GM23338 (cell line): ENCODE data around the gene PHLDB3. TPM values are rescaled to one million over a fixed set of nuclear protein-coding genes. Genes with fewer than 3 reads are reported as not detected.
"Not testable (repeated sequence)": the region's sequence is repeated elsewhere in the genome, so short reads cannot be mapped to it uniquely, and the experiment has no call there.

Experiments used
- ATAC-seq: fragments of 200-7000 bp; cut with Tn5 transposase; 3 replicates; pipeline ENCODE4 v1.9.1; 2020
- DNase-seq: peaks from one replicate; pipeline ENCODE4 v3.0.0-alpha.2; 2015; ENCODE audit warnings: low spot score
- H2AFZ ChIP-seq: fragments of 200-600 bp; sonication (generic); 2 replicates; pipeline ENCODE4 v1.8.0; 2016; ENCODE audit warnings: antibody characterized with exemption, mild to moderate bottlenecking, moderate library complexity
- H3F3A ChIP-seq: fragments of 200-600 bp; sonication (generic); replicated peaks from 2 replicates; pipeline ENCODE4 v1.8.0; 2017; ENCODE audit warnings: antibody characterized with exemption, mixed run types, low read depth
- H3K27ac ChIP-seq: fragments of 200-600 bp; sonication (generic); 2 replicates; pipeline ENCODE4 v1.6.1; 2016; ENCODE audit warnings: low read depth
- H3K27me3 ChIP-seq: fragments of 200-600 bp; sonication (generic); 2 replicates; pipeline ENCODE4 v1.8.0; 2016; ENCODE audit warnings: mild to moderate bottlenecking, mixed run types, moderate library complexity; ENCODE audit not compliant: insufficient read depth
- H3K36me3 ChIP-seq: fragments of 200-600 bp; sonication (generic); 2 replicates; pipeline ENCODE4 v1.8.0; 2016; ENCODE audit warnings: mild to moderate bottlenecking; ENCODE audit not compliant: insufficient read depth
- H3K4me1 ChIP-seq: fragments of 200-600 bp; sonication (generic); 2 replicates; pipeline ENCODE4 v1.8.0; 2016; ENCODE audit warnings: mild to moderate bottlenecking, moderate library complexity; ENCODE audit not compliant: insufficient read depth
- H3K4me2 ChIP-seq: fragments of 200-600 bp; sonication (generic); 2 replicates; pipeline ENCODE4 v1.7.1; 2017; ENCODE audit warnings: mixed run types
- H3K4me3 ChIP-seq: fragments of 200-600 bp; sonication (generic); 2 replicates; pipeline ENCODE4 v1.6.1; 2016; ENCODE audit warnings: mixed run types
- H3K79me2 ChIP-seq: fragments of 200-600 bp; sonication (generic); replicated peaks from 2 replicates; pipeline ENCODE4 v1.8.0; 2017; ENCODE audit warnings: mild to moderate bottlenecking; ENCODE audit not compliant: insufficient read depth
- H3K9me2 ChIP-seq: fragments of 200-600 bp; sonication (generic); 2 replicates; pipeline ENCODE4 v1.8.0; 2017; ENCODE audit not compliant: insufficient read depth
- H4K20me1 ChIP-seq: fragments of 200-600 bp; sonication (generic); replicated peaks from 2 replicates; pipeline ENCODE4 v1.8.0; 2017; ENCODE audit warnings: mild to moderate bottlenecking; ENCODE audit not compliant: insufficient read depth
- H3K27ac Mint-ChIP-seq: 2 replicates; pipeline ENCODE4 v1.8.0; 2020; ENCODE audit warnings: inconsistent platforms, mild to moderate bottlenecking, moderate library complexity, mixed read lengths
- H3K27me3 Mint-ChIP-seq: 3 replicates; pipeline ENCODE4 v1.8.0; 2022; ENCODE audit warnings: low read depth, mild to moderate bottlenecking, moderate library complexity, mixed read lengths, inconsistent platforms; ENCODE audit not compliant: insufficient read depth, poor library complexity
- H3K36me3 Mint-ChIP-seq: 3 replicates; pipeline ENCODE4 v1.8.0; 2021; ENCODE audit warnings: low read depth, mild to moderate bottlenecking, inconsistent platforms, moderate library complexity, mixed read lengths
- H3K4me1 Mint-ChIP-seq: 3 replicates; pipeline ENCODE4 v1.8.0; 2020; ENCODE audit warnings: mild to moderate bottlenecking, inconsistent platforms, mixed read lengths
- H3K4me3 Mint-ChIP-seq: 3 replicates; pipeline ENCODE4 v1.8.0; 2021; ENCODE audit warnings: moderate library complexity, mild to moderate bottlenecking, inconsistent platforms, mixed read lengths
- H3K9me3 Mint-ChIP-seq: 3 replicates; pipeline ENCODE4 v1.8.0; 2020; ENCODE audit warnings: moderate library complexity, mild to moderate bottlenecking, inconsistent platforms, mixed read lengths
- CREB1 ChIP-seq: fragments of 250-450 bp; sonication (Bioruptor Pico); IDR thresholded peaks from 2 replicates; pipeline ENCODE4 v1.5.0; 2020; ENCODE audit warnings: low read depth, mild to moderate bottlenecking, moderate library complexity
- CTCF ChIP-seq, 2 experiments: fragments of 200-600 bp in 1 of 2; sonication (generic) in 1 of 2; conservative IDR thresholded peaks; 2 replicates each; pipeline versions ENCODE4 v1.5.1 to v1.6.1; 2016 to 2017; ENCODE audit warnings: antibody characterized with exemption in 2 of 2, low read depth in 2 of 2, mild to moderate bottlenecking in 2 of 2, moderate library complexity in 1 of 2
- EZH2 ChIP-seq: fragments of 200-600 bp; sonication (generic); IDR thresholded peaks from one replicate; pipeline ENCODE4 v1.8.0; 2017; ENCODE audit warnings: antibody characterized with exemption, mild to moderate bottlenecking, low read depth; ENCODE audit not compliant: unreplicated experiment
- EZH2phosphoT487 ChIP-seq: fragments of 200-600 bp; sonication (generic); IDR thresholded peaks from one replicate; pipeline ENCODE4 v1.8.1; 2018; ENCODE audit warnings: antibody characterized with exemption; ENCODE audit not compliant: unreplicated experiment
- JUNB ChIP-seq: IDR thresholded peaks from one replicate; pipeline ENCODE4 v1.6.1; 2016; ENCODE audit warnings: antibody characterized with exemption; ENCODE audit not compliant: unreplicated experiment
- NANOG ChIP-seq: IDR thresholded peaks from 2 replicates; pipeline ENCODE4 v1.6.1; 2016; ENCODE audit warnings: antibody characterized with exemption, borderline replicate concordance
- POLR2AphosphoS5 ChIP-seq: IDR thresholded peaks from 2 replicates; pipeline ENCODE4 v1.6.1; 2016; ENCODE audit warnings: antibody characterized with exemption, low read depth
- REST ChIP-seq: IDR thresholded peaks from one replicate; pipeline ENCODE4 v1.6.1; 2018; ENCODE audit warnings: antibody characterized with exemption; ENCODE audit not compliant: unreplicated experiment
- STAT1 ChIP-seq: IDR thresholded peaks from one replicate; pipeline ENCODE4 v1.6.1; 2016; ENCODE audit warnings: antibody characterized with exemption; ENCODE audit not compliant: unreplicated experiment
- ZNF114 ChIP-seq: fragments of 250-450 bp; sonication (Bioruptor Pico); IDR thresholded peaks from 2 replicates; pipeline ENCODE4 v1.5.0; 2020; ENCODE audit warnings: mild to moderate bottlenecking, moderate library complexity
- ZNF331 ChIP-seq: fragments of 250-450 bp; sonication (Bioruptor Pico); IDR thresholded peaks from 2 replicates; pipeline ENCODE4 v1.5.0; 2020; ENCODE audit warnings: low read depth, mild to moderate bottlenecking, moderate library complexity
- polyA plus RNA-seq: library from polyadenylated mRNA; unstranded; fragments of >200 nt; fragmentation: Nextera tagmentation; extraction: Ambion mirVana; gene quantifications from 2 replicates; pipeline ENCODE4 v1.2.1, GENCODE V29; 2016
- total RNA-seq: library from RNA; depleted of rRNA; stranded (reverse); fragments of >200 nt; shearing (Covaris generic); gene quantifications from 2 replicates; pipeline ENCODE4 v1.2.3, GENCODE V29; 2014

Gene PHLDB3
- total and polyA plus RNA-seq, 2 experiments from 2014 or later = 6.3 to 15.4 TPM

- TF ChIP-seq REST = no peak
- no peak for TF ChIP-seq NANOG
- TF ChIP-seq EZH2 = no peak
- no peak for TF ChIP-seq CREB1 (CRISPR knock-in tag)
- TF ChIP-seq CTCF (conservative IDR thresholded peaks at IDR 0.05; ENCODE audit: low read depth in 2 of 2) = no peak
- TF ChIP-seq STAT1 = no peak
- TF ChIP-seq ZNF114 (CRISPR knock-in tag) = no peak
- TF ChIP-seq EZH2phosphoT487 = no peak
- no peak for TF ChIP-seq ZNF331 (CRISPR knock-in tag)
- no peak for TF ChIP-seq POLR2AphosphoS5
- TF ChIP-seq JUNB = no peak
Measured at GRCh38 chr19:43548706-43549105, 44.2 kb upstream of the PHLDB3 start (continued).

- H3K4me1 Mint-ChIP-seq, H3K9me3 Mint-ChIP-seq, H3K27ac ChIP-seq, H3F3A ChIP-seq, H3K4me1 ChIP-seq, H3K4me2 ChIP-seq, H4K20me1 ChIP-seq, H3K9me2 ChIP-seq, H3K79me2 ChIP-seq, H3K36me3 ChIP-seq, H3K27me3 Mint-ChIP-seq, ATAC-seq, DNase-seq, H2AFZ ChIP-seq, H3K27me3 ChIP-seq, H3K4me3 ChIP-seq, H3K27ac Mint-ChIP-seq, H3K4me3 Mint-ChIP-seq: not testable (repeated sequence)
- peaks cover 64% of the 10 kb centered on the region for H3K36me3 Mint-ChIP-seq
Measured at GRCh38 chr19:43547926-43548325, 43.4 kb upstream of the PHLDB3 start.
